HEK293 (cell line): ENCODE measurements around the gene TPSD1.

Experiments
- CTCF ChIA-PET: fragments of 350-600 bp; formaldehyde crosslinking; extraction: SDS; loops from one replicate; lab custom pipeline; 2021; ENCODE audit warnings: antibody characterized with exemption; lab: Yijun Ruan, JAX
- POLR2A ChIA-PET: fragments of 300-600 bp; formaldehyde crosslinking; extraction: SDS; loops from one replicate; lab custom pipeline; 2020; ENCODE audit warnings: antibody characterized with exemption, inconsistent platforms; lab: Yijun Ruan, JAX
- H3K27ac ChIP-seq: fragments of 200-500 bp; sonication (Bioruptor generic); 2 replicates; pipeline ENCODE4 v1.5.1; 2014; ENCODE audit warnings: low read depth, low read length, control low read depth, inconsistent platforms; ENCODE audit errors: extremely low read depth
- H3K36me3 ChIP-seq, 2 experiments: fragments of 200-500 bp in 1 of 2; sonication (Bioruptor generic) in 1 of 2; 1 replicate in 1 of 2; 2 replicates in 1 of 2; pipeline ENCODE4 v1.5.1; 2014 to 2017; ENCODE audit warnings: inconsistent platforms in 2 of 2, low read length in 2 of 2; ENCODE audit not compliant: control insufficient read depth in 2 of 2, insufficient read depth in 1 of 2
- H3K4me1 ChIP-seq: fragments of 200-500 bp; sonication (Bioruptor generic); 2 replicates; pipeline ENCODE4 v1.5.1; 2014; ENCODE audit warnings: mild to moderate bottlenecking, low read length, inconsistent platforms; ENCODE audit not compliant: control insufficient read depth, insufficient read depth
- H3K4me3 ChIP-seq: 2 replicates; pipeline ENCODE4 v1.5.1; 2011; ENCODE audit warnings: low read depth, mild to moderate bottlenecking, control low read depth, low read length, moderate library complexity
- H3K9me3 ChIP-seq: fragments of 200-500 bp; sonication (Bioruptor generic); 2 replicates; pipeline ENCODE4 v1.5.1; 2014; ENCODE audit warnings: low read depth, low read length, inconsistent platforms; ENCODE audit not compliant: control insufficient read depth, insufficient read depth
- GLIS1 ChIP-seq: fragments of 450-650 bp; formaldehyde crosslinking; IDR thresholded peaks from 2 replicates; pipeline ENCODE4 v1.5.1; 2016; ENCODE audit warnings: missing biosample characterization, missing genetic modification characterization
- GLIS2 ChIP-seq: fragments of 450-650 bp; formaldehyde crosslinking; IDR thresholded peaks from 2 replicates; pipeline ENCODE4 v1.5.1; 2016; ENCODE audit warnings: missing biosample characterization, missing genetic modification characterization
- KLF7 ChIP-seq: fragments of 450-650 bp; formaldehyde crosslinking; IDR thresholded peaks from 2 replicates; pipeline ENCODE4 v1.5.1; 2016; ENCODE audit warnings: missing biosample characterization, missing genetic modification characterization, borderline replicate concordance
- PATZ1 ChIP-seq: fragments of 450-650 bp; formaldehyde crosslinking; IDR thresholded peaks from 2 replicates; pipeline ENCODE4 v1.5.1; 2016; ENCODE audit warnings: missing biosample characterization, missing genetic modification characterization
- PRDM1 ChIP-seq: fragments of 450-650 bp; formaldehyde crosslinking; IDR thresholded peaks from 2 replicates; pipeline ENCODE4; 2016; ENCODE audit warnings: missing biosample characterization, missing genetic modification characterization
- REST ChIP-seq: fragments of 450-650 bp; formaldehyde crosslinking; IDR thresholded peaks from 2 replicates; pipeline ENCODE4 v1.5.1; 2016; ENCODE audit warnings: missing biosample characterization, missing genetic modification characterization
- SETDB1 ChIP-seq: IDR thresholded peaks from one replicate; pipeline ENCODE4 v1.6.1; 2017; ENCODE audit warnings: mild to moderate bottlenecking, low read length, moderate library complexity, mixed read lengths; ENCODE audit not compliant: insufficient read length
- SP3 ChIP-seq: fragments of 450-650 bp; formaldehyde crosslinking; IDR thresholded peaks from 2 replicates; pipeline ENCODE4 v1.5.1; 2016; ENCODE audit warnings: missing biosample characterization, missing genetic modification characterization
- YY1 ChIP-seq: fragments of 450-650 bp; formaldehyde crosslinking; IDR thresholded peaks from 2 replicates; pipeline ENCODE4 v1.5.1; 2018; ENCODE audit warnings: missing biosample characterization, missing genetic modification characterization
- YY2 ChIP-seq: fragments of 450-650 bp; formaldehyde crosslinking; IDR thresholded peaks from 2 replicates; pipeline ENCODE4 v1.5.1; 2016; ENCODE audit warnings: missing biosample characterization, missing genetic modification characterization
- ZBTB1 ChIP-seq: fragments of 450-650 bp; formaldehyde crosslinking; IDR thresholded peaks from 2 replicates; pipeline ENCODE4 v1.5.1; 2016; ENCODE audit warnings: missing biosample characterization, missing genetic modification characterization
- ZBTB48 ChIP-seq: fragments of 450-650 bp; formaldehyde crosslinking; IDR thresholded peaks from 2 replicates; pipeline ENCODE4 v1.5.1; 2016; ENCODE audit warnings: missing biosample characterization, missing genetic modification characterization
- ZEB2 ChIP-seq: fragments of 450-650 bp; formaldehyde crosslinking; IDR thresholded peaks from 2 replicates; pipeline ENCODE4 v1.5.1; 2016; ENCODE audit warnings: missing biosample characterization, missing genetic modification characterization
- ZNF114 ChIP-seq: fragments of 450-650 bp; formaldehyde crosslinking; IDR thresholded peaks from 2 replicates; pipeline ENCODE4 v1.5.0; 2017; ENCODE audit warnings: missing biosample characterization, missing genetic modification characterization
- ZNF146 ChIP-seq: fragments of 450-650 bp; formaldehyde crosslinking; IDR thresholded peaks from 2 replicates; pipeline ENCODE4 v1.5.1; 2016; ENCODE audit warnings: missing biosample characterization, missing genetic modification characterization
- ZNF354C ChIP-seq: fragments of 450-650 bp; formaldehyde crosslinking; IDR thresholded peaks from 2 replicates; pipeline ENCODE4 v1.5.1; 2016; ENCODE audit warnings: missing biosample characterization, missing genetic modification characterization, low read depth, borderline replicate concordance
- ZNF391 ChIP-seq: fragments of 450-650 bp; formaldehyde crosslinking; IDR thresholded peaks from 2 replicates; pipeline ENCODE4 v1.5.1; 2016; ENCODE audit warnings: low read depth, missing biosample characterization, missing genetic modification characterization, borderline replicate concordance
- ZNF433 ChIP-seq: fragments of 450-650 bp; formaldehyde crosslinking; IDR thresholded peaks from 2 replicates; pipeline ENCODE4 v1.5.1; 2016; ENCODE audit warnings: missing biosample characterization, missing genetic modification characterization, low read depth
- ZNF571 ChIP-seq: fragments of 450-650 bp; formaldehyde crosslinking; IDR thresholded peaks from 2 replicates; pipeline ENCODE4 v1.5.0; 2017; ENCODE audit warnings: missing biosample characterization, missing genetic modification characterization
- ZNF585B ChIP-seq: fragments of 450-650 bp; formaldehyde crosslinking; IDR thresholded peaks from 2 replicates; pipeline ENCODE4 v1.5.1; 2016; ENCODE audit warnings: missing biosample characterization, missing genetic modification characterization
- ZNF610 ChIP-seq: fragments of 450-650 bp; formaldehyde crosslinking; IDR thresholded peaks from 2 replicates; pipeline ENCODE4 v1.5.1; 2016; ENCODE audit warnings: missing biosample characterization, missing genetic modification characterization, borderline replicate concordance
- ZNF621 ChIP-seq: fragments of 450-650 bp; formaldehyde crosslinking; IDR thresholded peaks from 2 replicates; pipeline ENCODE4 v1.5.1; 2017; ENCODE audit warnings: missing biosample characterization, missing genetic modification characterization
- ZNF701 ChIP-seq: fragments of 450-650 bp; formaldehyde crosslinking; IDR thresholded peaks from 2 replicates; pipeline ENCODE4 v1.5.1; 2016; ENCODE audit warnings: missing biosample characterization, missing genetic modification characterization

Gene TPSD1

GRCh38 chr16:1275791-1276579 is 20.1 kb downstream of the TPSD1 start:
- no peak for TF ChIP-seq YY1 (tag by site-specific recombination)
- TF ChIP-seq ZNF391 (tag by site-specific recombination) = no peak
- no peak for TF ChIP-seq PRDM1 (tag by site-specific recombination)
- TF ChIP-seq ZNF701 (tag by site-specific recombination) = no peak
- TF ChIP-seq PATZ1 (tag by site-specific recombination) = no peak; the same call in 1 of the 2 replicates
- TF ChIP-seq ZNF571 (tag by site-specific recombination) = no peak
- no peak for TF ChIP-seq ZNF433
- no peak for TF ChIP-seq ZNF354C
- no peak for TF ChIP-seq KLF7 (tag by site-specific recombination)
- TF ChIP-seq ZNF585B (tag by site-specific recombination) = no peak
- no peak for TF ChIP-seq ZNF610 (tag by site-specific recombination)
- TF ChIP-seq GLIS2 (tag by site-specific recombination) = no peak; the same call in 1 of the 2 replicates
- no peak for TF ChIP-seq ZBTB48 (tag by site-specific recombination)
- TF ChIP-seq ZNF621 (tag by site-specific recombination) = no peak
- TF ChIP-seq ZNF146 (tag by site-specific recombination) = no peak
- no peak for TF ChIP-seq ZNF114 (tag by site-specific recombination)
- no peak for TF ChIP-seq ZBTB1 (tag by site-specific recombination)
- no peak for TF ChIP-seq SP3 (tag by site-specific recombination)
- no peak for TF ChIP-seq ZEB2 (tag by site-specific recombination)
- Histone ChIP-seq H3K9me3 (no peaks in the 10 kb centered on the region), H3K27ac (no peak overlapping the region), H3K4me3 (no peak overlapping the region), H3K36me3 (no peaks in the 10 kb centered on the region), H3K4me1 (peaks cover 12% of the 10 kb centered on the region)
- ChIA-PET CTCF (no interaction called here), POLR2A (no interaction called here)

GRCh38 chr16:1276580-1276878 is 20.7 kb downstream of the TPSD1 start:
- Histone ChIP-seq H3K4me1 (peaks cover 8% of the 10 kb centered on the region), H3K36me3 (no peaks in the 10 kb centered on the region), H3K9me3 (no peaks in the 10 kb centered on the region), H3K27ac (no peak overlapping the region), H3K4me3 (no peak overlapping the region)
- TF ChIP-seq SETDB1 (no peak), YY2 (tag by site-specific recombination) (no peak), REST (tag by site-specific recombination) (no peak), PRDM1 (tag by site-specific recombination) (no peak), GLIS1 (tag by site-specific recombination) (0 out of 2 replicates have a peak, but pooled peaks have one; percentile 10)
- POLR2A ChIA-PET = no interaction called here
- CTCF ChIA-PET = no interaction called here
